Kidney epithelial cell (primary cell): Measurements from ENCODE around the gene CD3G. TPM values are rescaled to one million over a fixed set of nuclear protein-coding genes. Genes with fewer than 3 reads are reported as not detected.

ENCODE experiments used
- DNase-seq: peaks from one replicate; pipeline ENCODE4 v3.0.0-alpha.2; 2010; ENCODE audit warnings: low read depth
- H3K27me3 ChIP-seq: 2 replicates; pipeline ENCODE4 v1.6.0; 2011; ENCODE audit warnings: low read length; ENCODE audit not compliant: control insufficient read depth, insufficient read depth
- H3K36me3 ChIP-seq: 2 replicates; pipeline ENCODE4 v1.5.1; 2011; ENCODE audit warnings: low read length; ENCODE audit not compliant: control insufficient read depth, insufficient read depth
- H3K4me3 ChIP-seq: 2 replicates; pipeline ENCODE4 v1.5.1; 2011; ENCODE audit warnings: low read depth, mild to moderate bottlenecking, control low read depth, low read length
- CTCF ChIP-seq: IDR thresholded peaks from 2 replicates; pipeline ENCODE4 v1.5.1; 2011; ENCODE audit warnings: mild to moderate bottlenecking, moderate library complexity, low read length, control low read depth, inconsistent platforms; ENCODE audit not compliant: insufficient read depth, poor library complexity, severe bottlenecking
- total RNA-seq: library from RNA; depleted of rRNA; stranded (reverse); fragments of >200 nt; gene quantifications from 2 replicates; pipeline ENCODE4 v1.2.3, GENCODE V29; 2015

Gene CD3G
- total RNA-seq, 1 donor from 2014 or later = not detected

GRCh38 chr11:118358071-118358470 is 13.9 kb downstream of the CD3G start:
- TF ChIP-seq CTCF = no peak
- no peak overlapping the region for H3K4me3 ChIP-seq
- no peak for DNase-seq
- no peaks in the 10 kb centered on the region for H3K36me3 ChIP-seq
- H3K27me3 ChIP-seq = no peaks in the 10 kb centered on the region

- Histone ChIP-seq H3K36me3 (no peaks in the 10 kb centered on the region), H3K4me3 (peak within 1 kb of the TSS; percentile 70), H3K27me3 (no peaks in the 10 kb centered on the region)
- no peak for TF ChIP-seq CTCF
- peak; percentile 78 for DNase-seq
These were observed 15.3 kb downstream of the CD3G start, which contains the start of gene UBE4A for GRCh38 chr11:118359295-118359958. Gene UBE4A (plus strand): TSS chr11:118359600. CDS start chr11:118365081, 5,481 bp downstream.

- DNase-seq = no peak
- TF ChIP-seq CTCF = no peak
- Histone ChIP-seq H3K36me3 (no peaks in the 10 kb centered on the region), H3K4me3 (no peak overlapping the region), H3K27me3 (no peaks in the 10 kb centered on the region)
These were observed 20.9 kb downstream of the CD3G start for GRCh38 chr11:118364956-118365615.

- Histone ChIP-seq H3K27me3 (no peaks in the 10 kb centered on the region), H3K36me3 (no peaks in the 10 kb centered on the region), H3K4me3 (no peak overlapping the region)
- no peak for DNase-seq
- no peak for TF ChIP-seq CTCF
These were observed 22.1 kb downstream of the CD3G start for GRCh38 chr11:118366287-118366686.

- no peaks in the 10 kb centered on the region for H3K27me3 ChIP-seq
- H3K36me3 ChIP-seq = peaks cover 1% of the 10 kb centered on the region
These were observed 26.6 kb downstream of the CD3G start for GRCh38 chr11:118370774-118371173.

More at GRCh38 chr11:118370774-118371173, 26.6 kb downstream of the CD3G start:
- H3K4me3 ChIP-seq = no peak overlapping the region
- no peak for DNase-seq
- TF ChIP-seq CTCF = no peak
